GM12873 (cell line): Measurements from ENCODE around the gene OVOL1.

Source experiments
- CTCF ChIP-seq: IDR thresholded peaks from 2 replicates; pipeline ENCODE4 v1.5.1; 2012; ENCODE audit warnings: low read depth, mild to moderate bottlenecking, moderate library complexity, low read length, control low read depth; ENCODE audit not compliant: insufficient read depth; ENCODE audit errors: missing control alignments

The OVOL1 gene

DNA sequence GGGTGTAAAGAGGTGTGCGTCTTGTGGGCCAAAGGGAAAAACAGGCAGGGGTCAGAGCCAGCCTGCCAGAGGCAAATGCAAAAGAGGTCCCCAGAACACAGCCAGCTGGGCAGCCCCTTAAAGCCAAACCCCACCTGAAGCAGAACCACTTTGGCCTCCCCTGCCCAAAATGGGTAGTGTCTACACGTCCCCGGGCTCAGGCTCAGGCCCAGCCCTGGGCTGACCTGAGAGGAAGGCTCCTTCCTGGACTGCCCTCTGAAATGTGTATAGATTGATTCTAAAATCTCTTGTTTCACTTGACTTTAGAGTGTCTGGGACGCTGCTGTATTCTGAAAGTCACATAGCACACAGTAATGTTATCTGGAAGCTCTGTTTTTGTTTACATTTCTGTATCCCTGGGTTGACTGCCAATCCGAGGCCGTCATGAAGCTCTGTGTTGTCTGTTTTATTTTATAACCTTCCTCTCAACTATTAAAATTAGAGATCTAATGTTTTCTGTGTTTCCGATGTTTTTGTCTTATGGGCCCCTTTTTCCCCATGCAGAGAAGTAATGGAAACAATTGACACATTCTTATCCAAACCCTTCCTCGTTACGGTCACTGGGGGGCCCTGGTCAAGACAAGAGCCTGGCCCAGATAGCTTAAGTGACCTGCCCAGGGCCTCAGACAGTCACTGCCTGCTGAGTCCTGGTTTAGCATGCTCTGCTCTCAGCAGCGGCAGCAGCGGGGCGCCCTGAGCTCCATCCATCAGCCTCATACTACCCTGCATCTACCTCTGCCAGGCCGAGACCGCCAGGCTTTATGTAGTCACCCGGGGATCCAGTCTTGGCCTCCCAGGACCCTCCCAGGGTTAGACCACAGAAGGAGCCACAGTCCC lies 10.1 kb downstream of the OVOL1 start:
- no peak for TF ChIP-seq CTCF

DNA sequence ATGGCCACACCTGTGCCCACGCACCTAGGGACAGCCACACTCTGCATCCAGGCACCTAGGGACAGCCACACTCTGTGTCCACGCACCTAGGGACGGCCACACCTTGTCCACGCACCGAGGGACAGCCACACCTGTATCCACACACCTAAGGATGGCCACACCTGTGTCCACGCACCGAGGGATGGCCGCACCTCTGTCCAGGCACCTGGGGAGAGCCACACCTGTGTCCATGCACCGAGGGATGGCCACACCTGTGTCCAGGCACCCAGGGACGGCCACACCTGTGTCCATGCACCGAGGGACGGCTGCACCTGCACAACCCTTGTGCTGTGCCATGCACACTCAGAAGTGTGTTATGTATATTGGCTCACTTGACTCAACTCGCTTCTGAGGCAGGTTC lies 10.8 kb downstream of the OVOL1 start:
- no peak for TF ChIP-seq CTCF

DNA sequence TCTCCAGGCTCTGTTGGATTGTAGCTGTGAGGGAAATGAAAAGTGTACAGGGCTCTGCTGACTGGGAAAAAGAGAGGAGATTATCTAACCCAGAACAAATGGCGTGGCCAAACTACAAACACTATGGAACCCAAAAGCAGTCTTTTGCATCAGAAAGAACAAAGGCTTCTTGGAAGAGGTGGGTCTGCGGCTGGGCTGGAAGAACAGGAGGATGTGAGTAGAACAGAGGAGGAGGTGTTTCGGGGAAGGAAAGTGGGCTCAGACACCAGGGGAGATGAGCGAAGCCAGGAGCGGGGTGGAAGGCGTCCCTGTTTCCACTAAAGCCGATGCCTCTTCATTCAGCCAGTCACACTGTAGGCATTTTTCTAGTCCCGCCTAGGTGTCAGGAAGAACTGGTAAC lies 12.0 kb downstream of the OVOL1 start:
- TF ChIP-seq CTCF = no peak

DNA sequence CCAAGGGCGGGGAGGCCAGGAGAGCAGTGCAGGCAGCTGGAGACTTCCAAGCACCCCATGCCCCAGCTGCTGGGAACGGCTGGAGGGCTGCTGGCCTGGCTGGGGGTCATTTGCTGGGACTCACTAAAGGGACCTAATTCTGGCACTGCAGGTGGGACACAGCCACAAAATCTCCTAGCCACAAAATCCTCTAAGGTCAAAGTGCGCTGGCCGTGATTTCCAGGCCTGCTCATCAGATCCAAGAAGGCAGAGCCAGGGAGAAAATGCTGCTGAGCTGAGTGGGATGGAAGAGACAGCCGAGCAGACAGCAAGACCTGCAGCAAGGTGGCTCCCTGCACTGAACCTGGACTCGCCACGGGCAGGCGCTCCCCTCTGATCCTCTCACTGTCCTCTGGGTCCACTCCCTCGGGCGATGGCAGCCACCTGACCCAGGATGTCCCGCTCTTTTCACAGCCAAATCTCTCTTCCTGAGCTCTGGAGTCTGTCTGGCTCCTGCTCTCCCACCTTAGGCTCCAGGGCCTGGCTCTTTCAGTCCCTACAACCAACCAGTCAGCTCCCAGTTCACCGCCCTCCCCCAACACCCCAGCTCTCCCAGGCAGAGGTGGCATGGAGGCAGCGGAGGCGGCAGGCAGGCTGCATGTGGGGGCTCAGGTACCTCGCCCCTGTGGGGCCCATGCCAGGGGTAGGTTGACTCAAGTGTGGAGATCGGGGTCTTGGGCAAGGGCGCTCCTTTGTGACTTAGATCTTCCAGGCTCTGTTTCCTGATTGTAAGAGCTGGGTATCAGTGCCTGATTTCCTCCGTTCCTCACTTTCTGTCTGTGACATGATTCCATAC lies 14.5 kb downstream of the OVOL1 start:
- no peak for TF ChIP-seq CTCF

DNA sequence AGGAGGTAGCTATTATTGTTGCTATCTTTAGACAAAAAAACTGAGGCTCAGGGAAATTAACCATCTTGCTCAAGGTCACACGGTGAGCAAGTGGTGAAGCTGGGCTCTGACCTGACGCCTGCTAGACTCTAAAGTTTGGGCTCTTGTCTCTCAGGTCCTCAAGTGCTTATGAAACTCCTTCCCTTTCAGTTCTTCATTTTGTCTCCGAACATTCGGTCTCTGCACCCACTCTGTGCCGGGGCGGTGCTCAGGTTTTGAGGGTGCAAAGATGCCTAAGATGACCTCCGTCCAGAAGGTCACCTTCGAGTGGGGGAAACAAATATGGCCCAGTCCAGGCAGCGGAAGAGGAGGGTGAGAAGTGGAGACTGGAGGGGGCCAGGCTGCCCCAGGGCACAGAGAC lies 16.0 kb downstream of the OVOL1 start:
- no peak for TF ChIP-seq CTCF

DNA sequence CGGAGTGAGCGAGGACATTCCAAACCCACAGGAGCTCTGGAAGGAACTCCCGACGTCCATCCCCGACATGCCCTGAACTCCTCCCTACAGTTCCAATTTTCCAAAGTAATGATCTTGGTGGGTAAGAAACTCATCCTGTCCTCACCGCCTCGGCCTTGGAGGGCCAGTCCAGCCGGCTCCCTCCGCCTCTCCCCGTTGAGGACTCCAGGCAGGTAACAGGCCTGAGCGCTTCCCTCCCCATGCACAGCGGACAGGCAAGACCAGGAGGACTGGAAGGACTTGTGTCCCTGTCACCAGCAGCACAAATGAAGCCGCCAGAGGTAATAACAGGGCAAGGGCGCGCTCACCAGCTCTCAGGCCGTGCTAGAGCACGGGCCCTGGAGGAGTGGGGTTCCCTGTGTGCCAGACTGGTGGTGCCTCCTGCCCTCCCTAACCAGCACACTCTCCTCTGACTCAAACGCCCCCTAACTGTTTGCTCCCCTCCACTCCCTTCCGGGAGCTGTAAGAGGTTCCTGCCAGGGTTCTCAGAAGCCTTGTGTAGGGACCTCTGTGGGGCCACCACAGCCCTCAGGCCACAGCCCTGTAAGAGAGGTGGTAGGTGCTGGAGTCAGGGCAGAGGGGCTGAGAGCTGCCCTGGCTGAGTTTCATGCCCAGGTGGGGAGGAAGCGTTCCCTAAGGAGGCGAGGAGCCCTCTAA lies 17.1 kb downstream of the OVOL1 start:
- no peak for TF ChIP-seq CTCF

DNA sequence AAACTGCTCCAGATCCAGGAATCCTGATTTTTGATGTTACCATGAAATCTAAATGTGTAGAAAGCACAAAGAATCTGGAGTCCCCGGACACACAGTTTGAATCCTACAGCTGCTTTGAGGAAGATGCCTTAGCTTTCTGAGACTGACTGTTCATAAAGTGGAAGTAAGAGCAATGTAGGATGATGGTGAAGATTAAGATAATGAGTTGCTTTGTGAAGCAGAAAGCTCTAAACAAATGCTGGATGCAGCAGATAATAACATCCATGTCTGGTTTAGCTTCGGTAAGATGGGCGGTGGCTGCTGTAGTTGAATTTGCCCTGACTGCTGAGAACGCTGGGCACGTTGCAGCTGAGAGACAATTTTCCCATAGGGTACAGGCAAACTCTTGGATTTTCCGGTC lies 20.1 kb downstream of the OVOL1 start:
- no peak for TF ChIP-seq CTCF
